NK-92 (cell line): Measurements from ENCODE around the gene MRPL10.
"Not testable (repeated sequence)": the region's sequence is repeated elsewhere in the genome, so short reads cannot be mapped to it uniquely, and the experiment has no call there.

ENCODE experiments used
- DNase-seq: peaks from one replicate; lab custom pipeline; 2025; ENCODE audit not compliant: unreplicated experiment; lab: John Stamatoyannopoulos, UW

The MRPL10 gene

DNA sequence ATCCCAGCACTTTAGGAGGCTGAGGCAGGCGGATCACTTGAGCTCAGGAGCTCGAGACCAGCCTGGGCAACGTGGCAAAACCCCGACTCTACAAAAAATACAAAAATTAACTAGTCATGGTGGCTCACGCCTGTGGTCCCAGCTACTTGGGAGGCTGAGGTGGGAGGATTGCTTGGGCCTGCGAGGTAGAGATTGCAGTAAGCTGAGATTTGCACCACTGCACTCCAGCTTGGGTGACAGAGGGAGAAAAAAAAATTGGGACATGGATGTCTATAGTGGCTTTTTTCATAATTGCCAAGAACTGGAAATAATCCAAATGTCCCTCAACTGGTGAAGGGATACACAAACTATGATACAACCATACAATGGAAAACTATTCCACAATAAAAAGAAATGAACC is 38.4 kb downstream of the MRPL10 start:
- no peak for DNase-seq

DNA sequence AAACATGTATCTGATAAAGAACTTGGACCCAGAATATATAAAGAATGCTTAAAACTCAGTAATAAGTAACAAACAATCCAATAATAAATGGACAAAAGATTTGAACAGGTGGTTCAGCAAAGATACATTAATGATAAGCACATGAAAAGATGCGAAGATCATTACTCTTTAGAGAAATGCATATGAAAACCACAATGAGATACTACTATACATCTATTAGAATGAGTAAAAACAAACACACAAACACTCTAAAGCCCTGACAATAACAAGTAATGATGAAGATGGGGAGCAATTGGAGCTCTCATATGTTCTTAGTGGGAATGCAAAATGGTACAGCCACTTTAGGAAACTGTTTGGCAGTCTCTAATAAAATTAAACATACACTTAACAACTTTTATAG is 38.9 kb downstream of the MRPL10 start:
- no peak for DNase-seq

DNA sequence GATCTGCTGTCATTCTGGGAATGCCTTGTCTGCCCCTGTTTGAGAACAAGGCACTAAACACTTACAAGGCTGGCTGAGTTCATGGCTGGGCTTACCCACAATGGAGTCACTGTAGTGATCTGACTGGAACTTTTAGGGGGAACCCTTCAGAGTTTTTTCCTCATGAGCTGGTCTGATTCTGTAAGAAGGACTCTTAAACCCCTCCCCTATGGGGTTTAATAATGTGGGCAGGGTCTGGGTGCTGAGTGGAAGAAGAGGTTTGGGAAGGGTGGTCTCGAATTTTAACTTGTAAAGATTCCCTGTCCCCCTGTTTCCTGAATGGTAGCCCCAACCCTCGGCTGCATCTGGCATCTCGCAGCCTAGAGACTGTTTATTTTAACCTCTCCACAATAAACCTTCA is 40.3 kb downstream of the MRPL10 start:
- no peak for DNase-seq

DNA sequence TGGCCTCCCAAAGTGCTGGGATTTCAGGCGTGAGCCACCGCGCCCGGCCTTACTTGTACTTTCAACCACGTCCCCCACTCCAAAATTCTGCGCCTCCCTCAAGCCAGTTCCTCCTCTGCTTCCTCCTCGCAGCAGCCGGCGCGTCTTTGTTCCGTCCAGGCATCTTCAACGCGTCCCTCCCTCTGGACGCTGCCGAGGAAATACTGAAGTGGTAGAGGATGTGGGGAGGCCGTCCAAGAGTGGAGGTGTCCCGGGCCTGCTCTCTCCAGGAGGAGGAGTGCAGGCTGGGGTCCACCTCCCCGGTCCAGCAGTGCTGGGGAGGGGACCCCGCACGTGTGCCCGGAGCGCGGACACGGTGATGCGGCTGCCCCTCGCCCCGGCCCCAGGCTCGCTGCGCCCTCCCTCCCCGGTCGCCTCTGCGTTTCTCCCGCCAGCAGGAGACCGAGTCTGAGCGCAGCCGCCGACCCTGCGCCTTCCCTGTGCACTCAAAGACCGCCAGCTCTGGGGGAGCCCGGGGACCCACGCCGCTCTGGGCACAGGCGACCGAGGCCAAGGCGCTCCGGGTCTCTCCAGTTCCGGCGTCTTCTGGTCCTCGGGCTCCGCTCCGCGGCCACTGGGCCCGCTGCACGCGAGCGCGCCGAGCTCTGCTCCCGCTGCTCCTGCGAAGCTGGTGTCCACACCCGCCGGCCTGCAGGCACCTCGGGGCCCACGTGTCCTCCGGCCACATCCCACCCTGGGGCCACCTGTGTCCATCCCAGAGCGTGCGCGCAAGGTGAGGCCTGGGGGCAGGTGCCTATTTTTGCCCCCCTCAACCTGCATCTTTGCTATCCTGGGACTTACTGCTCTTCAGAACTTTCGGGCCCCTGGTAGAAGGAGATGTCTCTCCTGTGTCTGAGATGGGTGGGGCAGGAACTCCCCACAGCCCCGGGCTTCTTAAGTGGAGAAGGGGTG is 41.5 kb downstream of the MRPL10 start:
- DNase-seq = no peak

DNA sequence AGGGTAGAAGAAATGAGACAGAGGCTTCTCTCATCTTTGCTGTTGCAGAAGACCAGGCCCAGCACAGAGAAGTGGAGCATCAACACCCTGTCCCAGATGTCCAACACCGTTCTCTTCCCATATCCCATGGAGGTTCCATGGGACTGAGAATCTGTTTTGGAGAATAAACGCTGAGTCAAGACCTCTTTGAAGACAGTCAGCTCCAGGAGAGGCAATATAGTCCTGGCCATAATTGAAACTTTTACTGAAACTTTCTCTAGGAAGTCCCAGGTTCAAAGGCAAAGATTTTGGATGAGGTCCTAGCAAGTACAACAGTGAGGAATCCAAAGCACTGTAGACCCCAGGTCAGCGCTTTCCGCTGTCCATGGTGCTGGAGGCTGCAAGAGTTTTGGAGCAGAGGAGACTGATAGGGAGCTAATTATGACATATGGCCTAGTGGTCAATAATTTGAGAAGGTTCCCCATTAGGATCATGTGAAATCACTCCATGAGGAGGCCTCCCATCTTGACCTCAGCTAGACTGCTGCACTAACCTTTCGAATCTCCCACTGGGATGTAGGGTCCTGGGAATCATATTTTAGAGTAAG is 45.7 kb downstream of the MRPL10 start:
- DNase-seq = no peak

DNA sequence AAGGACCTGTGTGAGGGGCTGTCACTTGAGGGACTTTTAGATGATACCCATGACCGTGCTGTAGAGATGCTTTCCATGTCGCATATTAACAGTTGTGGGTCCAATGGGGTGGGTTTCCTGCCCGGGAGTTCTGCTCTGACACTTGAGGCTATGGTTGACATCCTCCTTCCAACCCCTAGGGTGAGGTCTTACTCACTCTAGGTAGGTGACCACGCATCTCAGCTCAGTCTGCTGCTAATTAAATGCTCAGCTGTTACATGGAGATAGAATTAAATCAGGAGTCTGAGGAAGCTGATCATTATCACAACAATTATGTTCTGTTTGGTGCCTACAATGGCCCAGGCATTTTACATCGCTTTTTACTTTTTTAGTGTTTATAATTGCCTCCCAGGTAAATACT is 49.9 kb downstream of the MRPL10 start:
- DNase-seq = no peak

DNA sequence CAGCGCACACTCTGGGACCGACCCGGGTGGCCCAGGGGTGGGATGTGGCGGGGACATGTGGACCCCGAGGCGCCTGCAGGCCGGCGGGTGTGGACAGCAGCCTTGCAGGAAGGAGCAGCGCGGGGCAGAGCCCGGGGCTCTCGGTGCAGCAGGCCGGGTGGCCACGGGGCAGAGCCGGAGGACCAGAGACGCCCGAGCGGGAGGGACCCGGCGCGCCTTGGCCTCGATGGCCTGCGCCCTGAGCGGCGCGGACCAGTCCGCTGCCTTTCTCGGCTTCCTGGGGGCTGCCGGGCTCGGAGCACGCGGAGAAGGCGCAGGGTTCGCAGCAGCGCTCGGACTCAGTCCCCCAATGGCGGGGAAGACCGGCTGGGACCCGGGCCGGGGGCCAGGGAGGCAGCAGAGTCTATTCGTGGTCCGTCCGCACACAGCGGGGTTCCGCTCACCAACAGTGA is 53.1 kb downstream of the MRPL10 start:
- DNase-seq = no peak

DNA sequence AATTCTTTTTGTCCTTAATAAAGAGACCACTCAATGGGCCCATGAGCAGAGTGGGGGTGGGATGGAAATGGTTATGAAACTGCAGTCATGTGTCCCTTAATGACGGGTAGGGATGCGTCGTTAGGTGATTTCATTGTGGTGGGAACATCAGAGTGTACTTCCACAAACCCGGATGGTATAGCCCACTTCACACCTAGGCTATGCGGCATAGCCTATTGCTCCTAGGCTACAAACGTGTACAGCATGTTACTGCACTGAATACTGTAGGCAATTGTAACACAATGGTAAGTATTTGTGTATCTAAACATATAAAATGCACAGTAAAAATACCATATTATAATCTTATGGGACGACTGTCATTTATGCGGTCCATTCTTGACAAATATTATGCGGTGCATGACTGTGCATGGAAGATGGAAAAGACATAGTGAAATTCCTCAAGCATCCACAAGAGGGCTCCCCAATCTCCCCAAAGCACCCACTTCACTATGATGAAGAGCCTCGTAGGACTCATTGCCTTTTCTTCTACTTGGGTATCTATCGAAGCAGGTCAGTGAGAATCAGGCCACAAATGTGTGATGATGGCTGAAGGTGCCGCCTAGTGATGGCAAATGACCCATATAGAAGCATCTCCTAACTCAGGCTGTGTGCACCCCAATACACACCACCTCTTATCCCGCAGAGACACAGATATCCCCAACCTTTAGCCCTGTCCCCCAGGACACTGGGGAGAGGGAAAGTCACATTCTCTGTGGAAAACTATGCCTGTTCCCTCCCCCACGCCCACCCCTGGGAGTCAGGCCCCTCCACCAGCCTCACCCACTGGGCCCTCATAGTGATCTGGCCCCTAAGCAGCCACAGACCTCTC is 54.8 kb downstream of the MRPL10 start:
- DNase-seq = no peak

DNA sequence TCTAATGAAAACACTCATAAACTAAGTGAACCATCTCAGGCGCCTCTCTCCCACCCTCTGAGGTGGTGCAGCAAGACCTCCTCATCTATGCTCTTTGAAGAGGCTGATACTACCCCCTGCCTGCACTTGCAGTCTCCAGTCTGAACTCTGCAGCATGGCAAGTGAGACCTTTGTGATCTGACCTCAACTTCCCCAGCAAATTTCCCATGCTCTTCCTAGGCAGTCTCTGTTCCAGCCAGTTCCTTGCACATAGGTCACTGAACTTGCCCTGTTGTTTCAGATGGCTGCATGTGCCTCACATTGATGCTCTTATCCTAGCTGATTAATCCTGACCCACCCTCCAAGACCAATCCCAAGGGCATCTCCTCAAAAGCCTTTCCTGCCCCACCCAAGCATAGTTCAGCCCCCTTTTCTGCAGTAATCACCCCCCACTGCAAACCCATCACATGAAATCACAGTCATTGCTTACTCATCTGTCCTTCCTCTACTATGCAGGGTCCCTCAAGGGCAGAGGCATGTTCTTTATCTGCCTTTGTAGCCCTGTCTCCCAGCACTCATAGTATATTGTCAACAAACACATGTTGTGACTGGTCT is 56.3 kb downstream of the MRPL10 start:
- DNase-seq = no peak

DNA sequence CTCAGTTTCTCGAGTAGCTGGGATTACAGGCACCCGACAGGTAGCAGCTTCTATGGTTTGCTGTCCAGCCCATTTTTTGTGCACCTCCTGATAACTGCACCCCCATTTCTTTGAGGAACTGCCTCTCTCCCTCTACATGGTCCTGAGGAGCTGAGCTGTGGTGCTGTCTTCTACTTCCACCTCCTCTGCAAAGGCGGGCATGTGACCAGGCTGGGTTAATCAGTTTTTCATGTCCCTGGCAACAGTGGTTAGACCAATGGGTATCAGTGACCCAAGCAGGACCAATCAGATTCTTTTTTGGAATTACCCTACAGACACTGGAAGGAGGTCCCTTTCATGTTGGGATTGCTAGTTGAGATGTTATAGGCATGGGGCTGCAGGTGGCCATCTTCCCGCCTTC is 57.0 kb downstream of the MRPL10 start:
- DNase-seq = no peak

DNA sequence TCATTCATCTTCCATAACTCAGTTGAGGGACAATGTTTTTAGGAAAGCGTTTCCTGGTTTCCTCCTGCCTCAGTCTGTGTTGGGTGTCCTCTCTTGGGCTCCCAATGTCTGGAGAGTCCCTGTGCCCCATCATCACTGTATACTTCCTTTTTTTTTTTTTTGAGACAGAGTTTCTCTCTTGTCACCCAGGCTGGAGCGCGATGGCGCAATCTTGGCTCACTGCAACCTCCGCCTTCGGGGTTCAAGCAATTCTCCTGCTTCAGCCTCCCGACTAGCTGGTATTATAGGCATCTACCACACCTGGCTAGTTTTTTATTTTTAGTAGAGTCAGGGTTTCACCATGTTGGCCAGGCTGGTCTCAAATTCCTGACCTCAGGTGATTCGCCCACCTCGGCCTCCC is 57.7 kb downstream of the MRPL10 start:
- not testable (repeated sequence) for DNase-seq
